HG03342 (cell line): Measurements from ENCODE around the gene ZNF324.
"Not testable (repeated sequence)": the region's sequence is repeated elsewhere in the genome, so short reads cannot be mapped to it uniquely, and the experiment has no call there.

Experiments used
- ATAC-seq: cut with Tn5 transposase; IDR thresholded peaks from one replicate; pipeline ENCODE4 v1.9.1; 2021; ENCODE audit warnings: mild to moderate bottlenecking, moderate library complexity; ENCODE audit not compliant: unreplicated experiment

The ZNF324 gene

DNA sequence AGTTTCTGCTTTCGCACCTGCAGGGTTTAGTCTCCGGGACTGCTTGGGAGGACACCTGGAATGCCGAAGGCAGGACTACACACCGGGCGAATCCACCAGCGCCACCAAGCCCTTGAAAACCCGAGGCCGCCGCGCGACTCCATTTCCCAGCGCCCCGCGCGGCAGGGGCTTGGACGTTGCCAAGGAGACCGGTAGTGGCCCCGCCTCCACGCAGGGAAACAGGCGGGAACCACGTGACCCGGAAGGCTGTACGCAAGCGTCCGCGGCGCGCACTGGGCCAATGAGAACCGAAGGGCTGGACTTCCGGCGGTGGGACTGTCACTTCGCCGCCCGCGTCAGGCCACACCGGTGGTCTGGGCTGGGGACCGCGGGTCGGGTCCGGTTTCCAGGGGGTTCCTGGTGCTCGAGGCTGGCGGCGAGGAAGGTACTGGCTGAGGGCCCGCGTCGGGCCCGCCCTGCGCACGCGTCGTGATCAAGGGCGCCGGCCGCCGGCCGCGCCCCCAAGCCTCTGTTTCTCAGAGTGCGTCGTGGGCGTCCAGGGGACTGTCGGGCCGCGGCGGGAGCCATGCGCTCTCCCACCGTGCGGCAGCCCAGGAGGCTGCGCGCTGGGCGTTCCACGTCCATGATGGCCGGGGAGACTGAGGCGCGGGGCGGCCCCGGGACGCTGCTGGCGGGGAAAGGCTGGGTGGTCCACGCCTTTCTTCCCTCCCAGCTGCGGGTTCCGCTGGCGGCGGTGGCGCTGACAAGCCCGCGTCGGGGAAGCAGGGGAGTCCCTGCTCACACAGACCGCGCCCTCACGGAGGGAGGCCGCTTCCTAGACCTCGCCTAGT lies at the start of gene ZNF324:
Gene ZNF324, plus strand, starts transcription at position 321 of the 830 bp plus-strand sequence. CDS start 2,106 bp downstream, outside the sequence.
- peak; percentile 89 for ATAC-seq

DNA sequence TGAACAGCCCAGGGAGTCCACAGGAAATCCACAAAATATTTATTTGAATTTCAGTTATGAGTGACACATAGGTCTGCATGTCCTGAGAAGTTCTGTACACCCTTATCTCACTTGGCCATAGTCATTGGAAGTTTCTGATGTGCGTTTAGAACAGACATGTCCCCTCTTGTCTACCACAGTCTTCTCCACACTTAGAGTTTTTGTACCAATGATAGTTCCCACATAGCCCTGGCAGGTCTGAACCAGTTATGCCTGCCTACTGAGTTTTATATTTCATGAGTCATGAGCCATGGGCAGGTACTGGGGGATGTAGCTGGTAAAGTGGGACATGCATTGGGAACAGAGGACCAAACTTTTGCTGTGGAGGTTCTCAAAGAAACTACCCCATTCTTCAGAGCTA lies 38.3 kb upstream of the ZNF324 start:
- no peak for ATAC-seq

DNA sequence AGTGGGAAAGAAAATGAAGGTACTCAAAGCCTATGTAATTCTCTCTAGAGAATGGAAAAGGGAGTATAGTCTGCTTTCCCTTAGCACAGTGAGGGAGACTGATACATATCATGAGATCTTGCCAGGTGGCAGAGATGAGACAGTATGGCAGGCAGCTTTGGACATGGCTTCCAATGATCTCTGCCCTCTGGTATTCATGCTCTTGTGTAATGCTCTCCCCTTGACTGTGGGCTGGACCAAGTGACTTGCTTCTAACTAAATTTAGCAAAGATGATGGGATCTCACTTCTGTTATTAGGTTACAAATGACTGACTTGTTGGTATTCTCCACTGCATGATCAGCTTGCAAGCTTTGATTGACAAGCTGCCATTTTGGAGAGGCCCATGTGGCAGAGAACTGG lies 37.1 kb upstream of the ZNF324 start:
- no peak for ATAC-seq

DNA sequence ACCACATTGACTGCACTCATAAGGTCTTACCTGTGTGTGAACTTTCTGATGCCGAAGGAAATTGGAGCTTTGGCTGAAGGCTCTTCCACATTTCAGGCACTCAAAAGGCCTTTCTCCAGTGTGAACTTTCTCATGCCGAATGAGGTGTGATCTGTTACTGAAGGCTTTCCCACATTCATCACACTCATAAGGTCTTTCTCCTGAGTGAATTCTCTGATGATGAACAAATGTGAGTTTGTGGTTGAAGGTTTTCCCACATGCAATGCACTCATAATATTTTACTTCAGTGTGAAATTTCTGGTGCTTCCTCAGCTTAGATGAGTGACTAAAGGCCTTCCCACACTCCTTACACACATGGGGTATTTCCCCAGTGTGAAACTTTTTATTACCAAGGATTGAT lies 32.7 kb upstream of the ZNF324 start:
- no peak for ATAC-seq

DNA sequence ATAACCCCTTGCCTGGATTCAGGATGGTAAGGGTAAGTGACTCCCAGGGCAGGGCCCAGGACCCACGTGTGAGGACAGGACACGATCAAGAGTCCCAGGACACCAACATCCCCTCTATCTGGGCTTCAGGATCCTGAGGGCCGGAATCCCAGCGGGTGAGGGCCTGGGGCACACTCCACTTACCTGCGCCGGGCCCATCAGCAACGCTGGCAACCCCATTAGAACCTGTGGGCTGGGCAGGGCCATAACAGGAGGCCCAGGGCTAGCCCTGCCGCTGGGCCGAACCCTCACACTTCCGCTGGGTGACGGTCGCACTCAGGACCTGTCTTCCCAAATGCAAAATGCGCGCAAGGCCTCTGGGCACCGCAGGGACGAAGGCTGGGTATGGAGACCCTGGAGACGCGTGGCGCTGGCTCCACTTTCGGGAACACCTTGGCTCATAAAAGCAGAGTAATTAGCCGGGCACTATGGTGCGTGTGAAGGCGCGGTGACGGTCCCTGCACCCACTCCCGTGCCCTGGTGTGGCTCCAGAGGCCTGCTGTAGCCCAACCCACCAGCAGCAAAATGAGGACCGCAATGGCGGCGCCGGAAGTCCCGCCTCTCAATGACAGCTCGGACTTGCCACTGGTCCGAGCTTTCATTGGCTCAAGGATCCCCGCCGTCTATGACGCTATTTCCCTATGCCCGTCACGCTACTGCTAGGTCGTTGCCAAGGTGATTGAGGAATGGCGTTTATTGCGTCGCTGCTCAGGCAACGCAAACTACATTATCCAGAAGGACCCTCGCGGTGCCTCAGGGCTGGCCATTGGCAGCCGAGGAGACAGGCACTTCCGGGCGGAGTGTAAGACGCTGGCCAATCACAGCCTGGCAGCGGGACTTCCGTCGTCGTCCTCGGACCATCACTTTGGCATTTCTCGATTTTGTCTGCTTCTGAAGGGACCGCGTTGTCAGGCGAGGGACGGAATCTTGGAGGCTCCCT lies 27.0 kb upstream of the ZNF324 start, which contains the start of gene ZNF132:
Gene ZNF132, minus strand, starts transcription at position 578 of the 979 bp plus-strand sequence. Its CDS starts 332 bp downstream, at position 246.
- ATAC-seq, result peak; percentile 96

DNA sequence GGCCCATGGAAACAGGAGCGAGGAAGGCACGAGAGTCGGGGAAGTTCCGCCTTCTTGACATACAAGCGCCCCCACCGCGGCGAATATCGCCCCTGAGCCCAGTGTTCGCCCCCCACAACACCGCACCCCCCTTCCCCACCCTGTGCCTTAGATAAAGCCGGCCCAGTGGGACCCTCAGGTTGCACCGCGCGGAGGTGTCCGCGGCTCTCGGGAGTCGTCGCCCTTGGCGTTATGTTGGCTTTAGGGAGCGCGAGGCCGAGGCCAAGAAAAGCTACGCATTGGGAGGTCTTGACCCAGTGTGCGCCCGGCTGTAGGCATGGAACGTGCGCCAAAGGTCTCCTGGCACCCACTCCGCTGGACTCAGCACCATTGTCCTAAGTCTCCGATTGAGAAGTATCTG lies 26.3 kb upstream of the ZNF324 start:
- no peak for ATAC-seq

DNA sequence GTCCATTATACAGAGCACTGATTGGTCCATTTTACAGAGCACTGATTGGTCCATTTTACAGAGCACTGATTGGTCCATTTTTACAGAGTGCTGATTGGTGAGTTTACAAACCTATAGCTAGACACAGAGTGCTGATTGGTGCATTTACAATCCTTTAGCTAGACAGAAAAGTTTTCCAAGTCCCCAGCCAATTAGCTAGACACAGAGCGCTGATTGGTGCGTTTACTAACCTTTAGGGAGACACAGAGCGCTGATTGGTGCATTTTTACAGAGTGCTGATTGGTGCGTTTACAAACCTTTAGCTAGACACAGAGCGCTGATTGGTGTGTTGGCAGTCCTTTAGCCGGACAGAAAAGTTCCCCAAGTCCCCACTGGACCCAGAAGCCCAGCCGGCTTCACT lies 23.9 kb upstream of the ZNF324 start:
- not testable (repeated sequence) for ATAC-seq

DNA sequence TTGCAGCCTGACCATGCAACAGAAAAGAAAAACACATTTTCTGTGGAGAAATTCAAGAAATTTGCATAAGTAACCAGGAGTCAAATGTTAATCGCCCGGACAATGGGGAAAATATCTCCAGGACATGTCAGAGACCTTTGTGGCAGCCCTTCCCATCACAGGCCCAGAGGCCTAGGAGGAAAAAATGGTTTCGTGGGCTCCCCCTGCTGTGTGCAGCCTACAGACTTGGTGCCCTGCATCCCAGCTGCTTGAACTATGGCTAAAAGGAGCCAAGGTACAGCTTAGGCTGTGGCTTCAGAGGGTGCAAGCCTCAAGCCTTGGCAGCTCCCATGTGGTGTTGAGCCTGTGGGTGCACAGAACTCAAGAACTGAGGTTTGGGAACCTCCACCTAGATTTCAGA lies 18.0 kb upstream of the ZNF324 start:
- ATAC-seq, result not testable (repeated sequence)

DNA sequence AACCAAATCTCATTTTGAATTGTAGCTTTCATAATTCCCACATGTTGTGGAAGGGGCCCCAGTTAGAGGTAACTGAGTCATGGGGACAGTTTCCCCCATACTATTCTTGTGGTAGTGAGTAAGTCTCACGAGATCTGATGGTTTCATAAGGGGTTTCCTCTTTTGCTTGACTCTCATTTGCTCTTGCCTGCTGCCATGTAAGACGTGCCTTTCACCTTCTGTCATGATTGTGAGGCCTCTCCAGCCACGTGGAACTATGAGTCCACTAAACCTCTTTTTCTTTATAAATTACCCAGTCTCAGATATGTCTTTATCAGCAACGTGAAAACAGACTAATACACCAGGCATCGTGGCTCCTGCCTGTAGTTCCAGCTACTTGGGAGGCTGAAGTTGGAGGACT lies 16.9 kb upstream of the ZNF324 start:
- not testable (repeated sequence) for ATAC-seq

DNA sequence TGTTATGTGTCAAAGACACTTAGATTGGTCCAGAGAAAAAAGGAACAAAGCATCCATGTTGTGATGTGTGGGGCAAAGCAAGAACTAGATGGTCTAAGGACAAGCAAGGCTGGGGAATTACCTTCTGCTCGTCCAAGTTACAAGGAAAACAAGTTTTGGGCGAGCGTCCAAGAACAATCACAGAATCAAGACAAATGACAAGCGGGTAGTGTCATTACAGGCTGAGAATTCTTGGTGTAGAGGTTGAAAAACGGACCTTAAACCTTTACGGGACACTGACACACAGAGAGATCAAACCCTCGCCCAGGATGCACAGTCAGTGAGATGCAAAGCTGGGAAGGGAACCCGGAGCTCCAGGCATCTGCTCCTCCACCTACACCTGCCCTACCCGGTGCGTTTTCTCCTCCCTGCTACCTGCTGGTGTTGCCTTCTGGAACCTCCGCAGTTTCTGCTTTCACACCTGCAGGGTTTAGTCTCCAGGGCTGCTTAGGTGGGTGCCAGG lies 16.0 kb upstream of the ZNF324 start:
- ATAC-seq, result no peak

DNA sequence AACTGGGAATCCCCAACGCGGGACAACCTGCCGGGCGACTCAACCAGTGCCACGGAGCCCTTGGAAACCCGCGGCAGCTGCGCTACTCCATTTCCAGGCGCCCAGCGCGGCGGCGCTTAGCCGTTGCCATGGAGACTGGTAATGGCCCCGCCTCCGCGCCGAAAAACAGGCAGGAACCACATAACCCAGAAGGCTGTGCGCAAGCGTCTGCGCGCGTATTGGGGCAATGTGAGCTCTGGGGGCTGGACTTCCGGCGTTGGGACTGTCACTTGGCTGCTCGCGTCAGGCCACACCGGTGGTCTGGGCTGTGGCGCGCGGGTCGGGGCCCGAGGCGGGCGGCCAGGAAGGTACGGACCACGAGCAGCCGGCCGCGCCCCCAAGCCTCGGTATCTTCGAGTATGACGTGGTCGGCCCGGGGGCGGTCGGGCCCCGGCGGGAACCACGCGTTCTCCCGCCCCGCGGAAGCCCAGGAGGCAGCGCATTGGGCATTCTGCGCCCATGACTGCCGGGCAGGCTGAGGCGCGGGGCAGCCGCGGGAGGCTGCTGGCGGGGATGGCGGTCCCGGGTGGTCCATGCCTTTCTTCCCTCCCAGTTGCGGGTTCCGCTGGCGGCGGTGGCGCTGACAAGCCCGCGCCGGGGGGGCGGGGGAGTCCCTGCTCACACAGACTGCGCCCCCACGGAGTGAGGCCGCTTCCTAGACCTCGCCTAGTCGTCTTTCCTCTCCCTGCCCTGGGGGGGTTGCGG lies 15.3 kb upstream of the ZNF324 start, which contains the start of gene ZNF324B:
Gene ZNF324B, plus strand, starts transcription at position 265 of the 744 bp plus-strand sequence. CDS start 2,080 bp downstream, outside the sequence.
- ATAC-seq, result peak; percentile 94

DNA sequence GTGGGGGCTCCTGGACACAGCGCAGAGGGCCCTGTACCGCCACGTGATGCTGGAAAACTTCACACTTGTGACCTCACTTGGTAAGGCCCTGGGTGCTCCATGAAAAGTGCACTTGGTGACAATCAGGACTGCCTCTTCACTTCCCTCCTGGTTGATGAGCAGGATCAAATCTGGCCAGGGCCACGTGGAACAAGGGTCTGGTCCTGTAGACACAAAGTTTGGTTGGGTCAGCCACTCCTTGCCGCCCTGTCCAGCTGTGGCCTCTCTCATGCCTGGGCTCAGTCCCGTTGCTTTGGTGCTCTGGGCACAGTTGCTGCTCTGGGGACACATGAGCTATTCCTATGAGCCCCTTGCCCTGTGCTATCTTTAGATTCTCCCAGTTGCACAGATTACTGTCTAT lies 13.1 kb upstream of the ZNF324 start:
- no peak for ATAC-seq

DNA sequence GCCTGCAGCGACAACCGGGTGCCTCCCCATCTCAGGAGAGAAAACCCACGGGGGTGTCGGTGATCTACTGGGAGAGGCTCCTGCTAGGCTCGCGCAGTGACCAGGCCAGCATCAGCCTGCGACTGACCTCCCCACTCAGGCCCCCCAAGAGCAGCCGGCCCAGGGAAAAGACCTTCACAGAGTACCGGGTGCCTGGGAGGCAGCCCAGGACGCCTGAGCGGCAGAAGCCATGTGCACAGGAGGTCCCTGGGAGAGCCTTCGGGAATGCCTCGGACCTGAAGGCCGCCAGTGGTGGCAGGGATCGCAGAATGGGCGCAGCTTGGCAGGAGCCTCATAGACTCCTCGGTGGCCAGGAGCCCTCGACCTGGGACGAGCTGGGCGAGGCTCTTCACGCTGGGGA lies 11.6 kb upstream of the ZNF324 start:
- ATAC-seq, result no peak

DNA sequence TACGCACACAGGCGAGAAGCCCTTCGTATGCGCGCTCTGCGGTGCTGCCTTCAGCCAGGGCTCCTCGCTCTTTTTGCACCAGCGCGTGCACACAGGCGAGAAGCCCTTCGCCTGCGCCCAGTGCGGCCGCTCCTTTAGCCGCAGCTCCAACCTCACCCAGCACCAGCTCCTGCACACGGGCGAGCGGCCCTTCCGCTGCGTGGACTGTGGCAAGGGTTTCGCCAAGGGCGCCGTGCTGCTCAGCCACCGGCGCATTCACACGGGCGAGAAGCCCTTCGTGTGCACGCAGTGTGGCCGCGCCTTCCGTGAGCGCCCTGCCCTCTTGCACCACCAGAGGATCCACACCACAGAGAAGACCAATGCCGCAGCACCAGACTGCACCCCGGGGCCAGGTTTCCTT lies 10.8 kb upstream of the ZNF324 start:
- ATAC-seq, result no peak

DNA sequence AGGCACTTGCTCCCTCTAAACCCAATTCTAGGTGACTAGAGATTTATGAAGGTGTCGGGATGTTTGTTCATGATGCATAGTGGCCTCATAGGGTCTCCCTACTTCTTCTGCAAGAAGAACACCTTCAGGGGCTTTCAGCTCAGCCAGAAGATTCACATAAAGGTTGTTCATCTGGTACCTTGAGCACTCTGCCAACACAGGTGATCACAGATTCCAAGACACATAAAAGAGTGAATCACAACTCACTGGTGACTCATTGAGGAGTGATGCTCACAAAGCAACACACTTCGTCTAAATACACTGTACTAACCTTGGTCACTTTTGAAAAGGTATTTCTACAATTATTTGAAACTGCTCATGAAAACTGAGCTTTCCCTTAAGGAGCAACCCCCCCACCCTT lies 6.8 kb upstream of the ZNF324 start:
- no peak for ATAC-seq

DNA sequence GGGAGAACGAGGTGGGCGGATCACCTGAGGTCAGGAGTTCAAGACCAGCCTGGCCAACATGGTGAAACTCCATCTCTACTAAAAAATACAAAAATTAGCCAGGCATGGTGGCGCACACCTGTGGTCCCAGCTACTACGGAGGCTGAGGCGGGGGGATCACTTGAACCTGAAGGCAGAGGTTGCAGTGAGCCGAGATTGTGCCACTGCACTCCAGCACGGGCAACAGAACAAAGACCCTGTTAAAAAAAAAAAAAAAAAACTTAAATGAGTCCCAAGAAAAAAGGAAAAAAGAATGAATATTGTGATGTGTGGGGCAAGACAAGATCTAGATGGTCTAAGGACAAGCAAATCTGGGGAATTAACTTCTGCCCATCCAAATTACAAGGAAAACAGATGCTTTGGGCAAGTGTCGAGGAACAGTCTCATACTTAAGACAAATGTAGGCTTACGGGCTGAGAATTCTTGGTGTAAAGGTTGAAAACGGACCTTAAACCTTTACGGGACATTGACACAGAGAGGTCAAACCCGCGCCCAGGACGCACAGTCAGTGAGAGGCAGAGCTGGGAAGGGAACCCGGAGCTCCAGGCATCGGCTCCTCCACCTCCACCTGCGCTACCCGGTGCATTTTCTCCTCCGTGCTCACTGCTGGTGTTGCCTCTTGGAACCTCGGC lies 656 bp upstream of the ZNF324 start:
- no peak for ATAC-seq

DNA sequence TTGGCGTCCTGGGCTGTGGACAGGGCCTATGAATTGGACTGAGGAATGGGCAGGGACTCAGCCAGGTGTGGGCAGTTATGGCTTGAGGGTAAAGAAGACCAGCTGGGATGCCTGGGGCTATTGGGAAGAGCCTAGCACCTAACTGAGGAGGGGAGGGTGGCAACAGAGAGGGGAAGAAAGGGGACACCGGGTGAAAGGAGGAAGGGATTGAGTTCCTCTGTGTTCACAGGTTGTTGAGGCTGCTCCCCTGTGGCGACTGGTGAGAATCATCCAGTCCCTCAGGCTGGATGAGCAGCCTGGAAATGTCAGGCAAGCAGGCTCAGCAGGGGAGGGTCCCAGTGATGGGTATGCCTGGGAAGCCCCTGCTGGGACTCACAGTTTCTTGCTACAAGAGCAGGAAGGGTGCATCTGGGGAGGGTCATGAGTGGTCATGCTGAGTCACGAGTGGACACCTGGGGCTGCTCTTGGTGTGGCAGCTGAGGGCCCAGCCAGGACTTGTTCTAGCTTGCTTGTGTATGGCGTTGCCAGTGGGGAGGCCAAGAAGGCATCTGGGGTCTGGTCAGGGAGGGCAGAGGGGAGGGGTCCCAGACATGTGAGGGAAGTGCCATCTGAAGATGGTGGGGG lies 1.4 kb downstream of the ZNF324 start:
- ATAC-seq, result no peak

DNA sequence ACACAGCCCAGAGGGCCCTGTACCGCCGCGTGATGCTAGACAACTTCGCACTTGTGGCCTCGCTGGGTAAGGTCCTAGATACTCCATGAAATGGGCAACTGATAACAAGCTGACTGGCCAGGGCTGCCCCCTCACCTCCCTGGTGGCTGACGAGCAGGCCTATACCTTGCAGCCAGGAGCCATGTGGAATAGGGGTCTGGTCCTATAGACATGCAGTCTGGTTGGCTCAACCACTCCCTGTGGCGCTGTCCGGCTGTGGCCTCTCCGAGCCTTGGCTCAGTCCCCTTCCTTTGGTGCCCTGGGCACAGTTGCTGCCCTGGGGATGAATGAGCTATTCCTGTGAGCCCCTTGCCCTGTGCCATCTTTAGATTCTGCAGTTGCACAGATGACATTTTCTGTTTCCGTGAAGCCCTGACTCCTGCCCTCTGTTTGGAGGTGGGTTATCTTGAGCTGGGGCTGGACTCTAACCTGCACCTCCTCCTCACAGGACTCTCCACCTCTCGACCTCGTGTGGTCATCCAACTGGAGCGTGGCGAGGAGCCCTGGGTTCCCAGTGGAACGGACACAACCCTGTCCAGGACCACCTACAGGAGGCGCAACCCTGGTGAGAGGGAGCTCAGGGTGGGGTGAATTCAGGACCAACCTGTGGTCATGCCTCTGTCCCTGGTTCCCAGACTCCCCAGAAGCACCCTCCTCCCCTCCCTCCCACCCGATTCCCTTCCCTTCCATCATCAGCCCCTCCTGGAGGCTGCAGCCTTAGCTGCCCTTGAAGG lies 2.5 kb downstream of the ZNF324 start:
- ATAC-seq, result no peak
